D721Med (cell line): ENCODE results near the gene PAX5.

Experiments used
- DNase-seq: peaks from one replicate; pipeline ENCODE4 v3.0.0; 2011; ENCODE audit warnings: low spot score; ENCODE audit not compliant: insufficient read length
- FAIRE-seq: peaks from 2 replicates; lab custom pipeline; 2011; peaks lifted over from hg19 to GRCh38; lab: Jason Lieb, UNC
- CTCF ChIP-seq: IDR thresholded peaks from 2 replicates; pipeline ENCODE4 v1.5.1; 2012; ENCODE audit warnings: mild to moderate bottlenecking, control low read depth; ENCODE audit not compliant: insufficient read depth; ENCODE audit errors: missing control alignments

PAX5 gene

GRCh38 chr9:37011530-37011929 is 22.5 kb downstream of the PAX5 start:
- DNase-seq, result no peak
- FAIRE-seq, result no peak
- no peak for TF ChIP-seq CTCF

GRCh38 chr9:37010976-37011375 is 23.1 kb downstream of the PAX5 start:
- FAIRE-seq (no peak), DNase-seq (no peak)
- no peak for TF ChIP-seq CTCF

GRCh38 chr9:37010180-37010579 is 23.9 kb downstream of the PAX5 start:
- FAIRE-seq, result no peak

GRCh38 chr9:37007295-37007694 is 26.8 kb downstream of the PAX5 start:
- FAIRE-seq (no peak), DNase-seq (no peak)
- no peak for TF ChIP-seq CTCF

More at GRCh38 chr9:37010180-37010579, 23.9 kb downstream of the PAX5 start:
- TF ChIP-seq CTCF, result no peak
- no peak for DNase-seq

GRCh38 chr9:37005517-37006140 is 28.4 kb downstream of the PAX5 start:
- FAIRE-seq, result no peak
- no peak for DNase-seq
- TF ChIP-seq CTCF, result no peak

- no peak for TF ChIP-seq CTCF
- DNase-seq, result no peak
- FAIRE-seq, result no peak
These were observed 29.6 kb downstream of the PAX5 start for GRCh38 chr9:37004424-37004935.
